DMS153 (cell line): ENCODE measurements around the gene RAB33B.
"Not testable (repeated sequence)": the region's sequence is repeated elsewhere in the genome, so short reads cannot be mapped to it uniquely, and the experiment has no call there.

Experiments
- DNase-seq: peaks from one replicate; lab custom pipeline; 2025; lab: John Stamatoyannopoulos, UW

The RAB33B gene

DNA sequence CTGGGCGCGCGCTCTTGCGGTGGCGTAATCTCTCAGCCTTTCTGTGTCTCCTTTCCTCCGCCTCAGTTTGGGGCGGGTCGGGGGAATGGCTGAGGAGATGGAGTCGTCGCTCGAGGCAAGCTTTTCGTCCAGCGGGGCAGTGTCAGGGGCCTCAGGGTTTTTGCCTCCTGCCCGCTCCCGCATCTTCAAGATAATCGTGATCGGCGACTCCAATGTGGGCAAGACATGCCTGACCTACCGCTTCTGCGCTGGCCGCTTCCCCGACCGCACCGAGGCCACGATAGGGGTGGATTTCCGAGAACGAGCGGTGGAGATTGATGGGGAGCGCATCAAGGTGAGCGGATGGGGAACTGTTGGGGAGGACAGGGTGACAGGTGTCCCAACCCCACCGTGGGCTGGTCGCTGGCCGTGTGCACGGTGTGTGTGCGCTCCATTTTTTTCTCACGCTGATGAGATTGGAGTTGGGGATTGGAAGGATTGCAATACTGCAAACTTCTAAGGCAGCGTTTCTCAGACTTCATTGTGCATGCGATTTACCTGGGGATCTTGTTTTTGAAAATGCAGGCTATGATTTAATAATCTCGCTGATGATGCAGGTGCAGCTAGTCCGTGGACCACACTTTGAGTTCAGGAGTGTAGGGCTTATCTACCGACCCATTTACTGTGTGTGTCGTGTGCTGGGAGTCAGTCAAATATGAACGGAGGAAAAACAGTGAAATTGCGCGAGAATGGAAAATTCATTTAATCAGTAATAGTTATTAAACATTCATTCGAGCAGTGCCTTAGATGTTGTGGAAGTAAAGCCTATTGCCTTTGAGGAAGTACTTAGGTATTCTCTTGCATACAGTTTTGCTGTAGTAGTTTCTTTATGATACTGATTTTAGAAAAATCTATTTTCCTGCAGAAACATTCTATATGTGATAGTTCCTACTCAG lies at the start of gene RAB33B:
Gene RAB33B (plus strand): TSS at position 11 of the 935 bp plus-strand sequence. CDS start 75 bp downstream, at position 86.
- no peak for DNase-seq

DNA sequence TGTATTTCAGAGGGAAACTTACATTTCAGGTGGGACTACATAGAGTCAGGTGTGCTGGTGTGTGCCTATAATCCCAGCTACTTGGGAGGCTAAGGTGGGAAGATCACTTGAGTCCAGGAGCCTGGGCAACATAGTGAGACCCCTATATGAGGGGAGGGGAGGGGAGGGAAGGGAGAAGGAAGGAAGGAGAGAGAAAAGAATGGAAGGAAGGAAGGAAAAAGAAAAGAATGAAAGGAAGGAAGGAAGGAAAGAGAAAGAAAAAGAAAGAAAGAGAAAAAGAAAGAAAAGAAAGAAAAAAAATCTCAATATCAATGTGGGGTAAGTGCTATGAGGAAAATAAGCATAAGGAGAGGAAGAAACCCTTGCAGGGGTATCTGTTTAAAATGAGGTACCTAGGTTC lies 43.6 kb upstream of the RAB33B start:
- no peak for DNase-seq

DNA sequence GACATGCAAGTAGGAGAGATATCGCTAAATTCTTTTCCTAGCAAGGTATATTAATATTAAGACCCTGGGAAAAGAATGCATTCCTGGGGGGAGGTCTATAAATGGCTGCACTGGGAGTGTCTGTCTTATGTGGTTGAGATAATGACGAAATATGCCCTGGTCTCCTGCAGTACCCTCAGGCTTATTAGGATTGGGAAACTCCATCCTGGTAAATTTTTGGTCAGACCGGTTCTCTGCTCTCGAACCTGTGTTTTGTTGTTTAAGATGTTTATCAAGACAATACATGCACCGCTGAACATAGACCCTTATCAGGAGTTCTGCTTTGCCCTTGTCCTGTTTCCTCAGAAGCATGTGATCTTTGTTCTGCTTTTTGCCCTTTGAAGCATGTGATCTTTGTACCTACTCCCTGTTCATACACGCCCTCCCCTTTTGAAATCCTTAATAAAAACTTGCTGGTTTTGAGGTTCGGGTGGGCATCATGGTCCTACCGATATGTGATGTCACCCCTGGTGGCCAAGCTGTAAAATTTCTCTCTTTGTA lies 39.2 kb upstream of the RAB33B start:
- not testable (repeated sequence) for DNase-seq

DNA sequence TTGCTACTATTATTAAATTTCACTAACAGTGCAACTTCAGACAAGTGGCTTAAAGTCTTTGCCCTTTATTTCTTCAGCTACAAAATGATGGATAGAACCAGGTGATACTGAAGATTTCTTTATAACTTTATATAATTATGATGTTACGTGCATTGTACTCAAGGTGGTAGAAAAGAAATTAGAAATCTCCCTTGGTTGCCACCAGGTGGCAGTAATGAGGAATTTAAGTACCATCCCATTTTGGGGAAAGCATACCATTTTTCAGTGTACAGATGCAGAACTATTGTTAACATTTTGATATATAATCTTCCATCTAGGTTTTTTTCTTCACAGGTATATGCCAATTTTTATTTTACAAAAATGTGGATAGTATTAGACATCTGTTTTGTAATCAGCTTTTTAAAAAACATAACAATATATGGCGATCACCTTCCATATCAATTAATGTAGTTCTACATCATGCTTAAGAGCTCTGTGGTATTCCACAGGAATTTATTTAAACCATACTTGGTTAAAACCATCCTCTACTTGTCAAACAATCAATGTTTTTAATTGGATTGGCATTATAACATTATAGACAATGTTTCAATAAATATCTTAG lies 37.7 kb upstream of the RAB33B start:
- DNase-seq, result no peak

DNA sequence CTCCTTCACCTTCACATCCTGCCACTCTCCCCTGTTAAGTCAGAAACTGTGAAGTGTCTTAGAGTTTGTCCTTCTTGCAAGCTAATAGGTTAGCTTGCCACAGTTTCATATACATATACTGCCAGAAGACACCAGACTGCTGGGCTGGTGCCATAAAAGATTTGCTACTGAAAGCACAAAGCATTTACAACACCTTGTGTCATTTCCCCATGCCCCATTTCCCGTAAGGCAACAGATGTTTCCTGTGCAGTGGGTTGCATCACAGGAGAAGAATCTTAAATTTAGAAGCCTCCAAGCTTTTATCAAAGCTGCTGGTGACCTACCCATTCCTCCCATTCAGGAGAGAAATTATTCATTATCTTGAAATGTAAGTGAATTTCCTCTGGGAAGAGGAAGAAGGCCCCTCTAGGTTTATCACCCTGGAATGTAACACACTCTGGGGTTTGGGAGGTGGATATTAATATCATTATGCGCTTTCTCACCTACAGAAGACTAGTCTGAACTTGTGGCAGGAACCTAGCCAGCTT lies 34.5 kb upstream of the RAB33B start:
- DNase-seq, result no peak

DNA sequence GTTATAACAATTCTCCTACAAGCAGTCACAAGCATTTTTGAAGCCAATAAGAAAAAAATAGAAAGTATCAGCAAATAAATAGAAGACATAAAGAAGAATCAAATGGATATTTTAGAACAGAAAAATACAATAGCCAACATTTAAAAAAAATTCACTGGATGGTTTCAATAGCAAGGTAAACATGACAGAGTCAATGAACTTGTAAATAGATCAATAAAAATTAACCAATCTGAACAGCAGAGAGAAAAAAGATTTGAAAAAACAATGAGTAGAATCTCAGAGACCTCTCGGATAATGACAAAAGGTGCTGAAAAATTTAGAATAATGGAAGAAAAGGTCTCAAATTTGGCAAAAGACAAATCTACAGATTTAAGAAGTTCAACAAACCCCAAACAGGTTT lies 33.3 kb upstream of the RAB33B start:
- DNase-seq, result no peak

DNA sequence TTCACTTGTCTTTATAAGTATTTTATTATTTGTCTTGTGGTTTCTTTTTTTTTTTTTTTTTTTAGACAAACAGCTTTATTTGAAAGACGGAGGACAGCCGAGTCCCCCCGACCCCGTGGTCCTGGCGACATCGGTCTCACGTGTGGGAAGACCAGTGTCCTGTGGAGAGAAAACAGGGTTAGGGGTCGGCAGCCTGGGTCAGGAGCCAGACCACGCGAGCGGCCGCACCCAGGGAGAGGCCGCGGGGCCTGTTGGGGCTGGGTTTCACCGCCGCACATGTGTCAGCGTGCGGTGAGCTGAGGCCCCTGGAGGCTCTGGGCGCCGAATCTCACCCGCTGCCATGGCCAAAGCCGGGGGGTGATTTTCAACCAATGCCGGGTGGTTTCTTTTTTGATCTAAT lies 17.8 kb upstream of the RAB33B start:
- no peak for DNase-seq

DNA sequence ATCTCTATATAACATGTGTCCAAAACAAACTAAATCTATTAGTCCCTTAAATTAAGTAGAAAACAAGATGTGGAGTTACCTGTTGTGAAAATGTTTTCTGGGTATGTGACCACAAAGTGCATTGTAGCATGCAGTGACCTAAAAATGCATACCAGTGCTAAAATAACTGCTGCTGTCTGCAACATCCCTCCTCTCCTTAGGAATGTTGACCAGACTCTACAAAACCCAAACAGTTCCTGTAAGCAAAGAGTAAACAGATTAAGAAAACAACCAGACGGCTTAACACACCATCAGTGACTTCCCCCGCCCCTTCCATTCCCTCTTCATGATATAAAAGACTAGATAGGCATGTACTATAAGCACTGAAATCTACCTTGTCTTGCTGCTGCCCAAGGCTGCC lies 15.8 kb upstream of the RAB33B start:
- no peak for DNase-seq

DNA sequence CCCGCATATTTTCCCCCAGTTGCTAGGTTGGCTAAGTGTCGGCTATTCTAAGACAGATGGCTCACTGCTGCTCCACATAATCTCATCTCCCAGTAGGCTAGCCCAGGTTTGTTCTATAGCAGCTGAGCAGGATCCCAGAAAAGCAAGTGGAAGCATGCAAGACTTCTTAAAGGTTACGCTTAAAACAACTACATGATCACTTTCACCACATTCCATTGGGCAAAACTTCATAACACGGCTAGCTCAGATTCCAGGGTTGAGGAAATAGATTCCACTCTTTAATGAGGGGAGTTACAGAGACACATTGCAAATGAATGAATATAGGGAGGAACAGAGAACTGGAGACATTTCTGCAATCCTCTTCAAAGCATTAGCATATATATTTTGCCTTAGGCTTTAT lies 12.9 kb upstream of the RAB33B start:
- no peak for DNase-seq

DNA sequence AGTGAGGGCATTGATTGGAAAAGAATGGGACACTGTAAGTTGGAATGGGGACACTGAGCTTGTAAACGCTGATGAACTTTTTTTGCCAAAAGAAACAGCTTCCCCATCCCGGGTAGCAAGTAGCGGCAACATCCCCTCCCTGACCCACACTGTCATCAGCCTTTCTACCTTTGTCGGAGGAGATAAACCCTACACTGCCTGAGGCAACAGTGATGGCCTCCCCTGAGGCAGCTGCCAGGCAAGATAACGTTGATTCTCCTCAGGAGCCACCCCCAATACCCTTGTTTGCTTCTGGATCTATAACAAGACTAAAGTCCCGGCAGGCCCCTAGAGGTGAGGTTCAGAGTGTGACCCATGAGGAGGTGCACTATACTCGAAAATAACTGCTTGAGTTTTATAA lies 10.3 kb upstream of the RAB33B start:
- DNase-seq, result no peak

DNA sequence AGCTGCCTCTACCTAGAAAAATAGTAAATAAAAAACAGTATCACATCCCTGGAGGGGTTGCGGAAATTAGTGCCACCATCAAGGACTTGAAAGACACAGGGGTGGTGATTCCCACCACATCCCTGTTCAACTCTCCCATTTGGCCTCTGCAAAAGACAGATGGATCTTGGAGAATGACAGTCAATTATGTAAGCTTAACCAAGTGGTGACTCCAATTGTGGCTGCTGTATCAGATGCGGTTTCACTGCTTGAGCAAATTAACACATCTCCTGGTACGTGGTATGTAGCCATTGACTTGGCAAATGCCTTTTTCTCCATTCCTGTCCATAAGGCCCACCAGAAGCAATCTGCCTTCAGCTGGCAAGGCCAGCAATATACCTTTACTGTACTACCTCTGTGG lies 9.0 kb upstream of the RAB33B start:
- not testable (repeated sequence) for DNase-seq

DNA sequence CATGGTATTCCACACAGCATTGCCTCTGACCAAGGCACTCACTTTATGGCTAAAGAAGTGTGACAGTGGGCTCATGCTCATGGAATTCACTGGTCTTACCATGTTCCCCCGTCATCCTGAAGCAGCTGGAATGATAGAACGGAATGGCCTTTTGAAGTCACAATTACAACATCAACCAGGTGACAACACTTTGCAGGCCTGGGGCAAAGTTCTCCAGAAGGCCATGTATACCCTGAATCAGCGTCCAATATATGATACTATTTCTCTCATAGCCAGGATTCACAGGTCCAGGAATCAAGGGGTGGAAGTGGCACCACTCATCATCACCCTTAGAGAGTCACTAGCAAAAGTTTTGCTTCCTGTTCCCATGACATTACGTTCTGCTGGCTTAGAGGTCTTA lies 6.8 kb upstream of the RAB33B start:
- DNase-seq, result not testable (repeated sequence)

DNA sequence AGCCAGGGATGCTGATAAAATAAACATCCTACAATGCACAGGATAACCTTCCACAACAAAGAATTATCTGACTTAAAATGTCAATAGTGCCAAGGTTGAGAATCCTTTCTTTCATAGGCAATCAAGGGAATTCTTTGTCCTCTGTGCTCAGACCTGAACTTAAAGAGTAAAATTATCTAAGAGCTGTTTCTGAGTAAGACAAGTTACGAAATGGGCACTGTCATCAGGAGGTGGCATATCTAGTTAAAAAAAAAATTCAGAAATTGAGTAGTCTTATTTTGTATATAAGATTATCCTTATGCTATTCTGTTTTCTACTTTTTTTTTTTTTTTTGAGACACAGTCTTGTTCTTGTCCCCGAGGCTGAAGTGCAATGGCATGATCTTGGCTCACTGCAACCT lies 3.3 kb upstream of the RAB33B start:
- no peak for DNase-seq

DNA sequence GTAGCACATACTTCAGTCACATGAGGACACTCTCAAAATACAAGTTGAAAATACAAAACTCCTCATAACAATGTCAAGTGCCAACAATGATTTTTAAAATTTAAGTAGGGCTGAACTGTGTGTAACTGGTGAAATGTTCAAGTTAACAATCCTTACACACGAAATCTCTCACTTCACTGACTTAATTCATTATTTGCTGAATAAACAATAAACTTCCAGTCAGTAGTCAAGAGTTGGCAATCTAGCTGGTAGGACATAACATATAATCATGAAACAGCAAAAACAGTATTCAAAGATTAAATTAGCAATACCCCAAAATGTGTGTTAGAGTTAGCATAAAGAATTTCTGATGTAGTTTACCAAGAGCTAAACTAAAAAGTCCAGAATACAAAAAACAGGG lies 1.9 kb upstream of the RAB33B start:
- no peak for DNase-seq

DNA sequence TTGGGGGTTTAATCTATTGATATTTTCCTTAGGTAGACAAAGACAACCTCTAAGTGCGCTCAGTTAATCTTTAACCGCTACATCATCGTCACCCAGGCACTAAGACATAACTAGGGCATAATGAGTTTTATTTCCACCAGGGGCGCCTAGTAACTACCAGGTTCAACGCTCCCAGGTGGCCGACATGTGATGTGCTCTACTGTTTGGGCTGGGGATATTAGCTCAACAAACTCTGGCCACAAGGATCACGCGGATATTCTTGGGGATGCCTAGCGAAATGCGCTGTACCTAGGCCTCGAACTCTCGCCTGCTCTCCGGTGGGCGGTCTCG lies 915 bp upstream of the RAB33B start:
- DNase-seq, result peak; percentile 49

DNA sequence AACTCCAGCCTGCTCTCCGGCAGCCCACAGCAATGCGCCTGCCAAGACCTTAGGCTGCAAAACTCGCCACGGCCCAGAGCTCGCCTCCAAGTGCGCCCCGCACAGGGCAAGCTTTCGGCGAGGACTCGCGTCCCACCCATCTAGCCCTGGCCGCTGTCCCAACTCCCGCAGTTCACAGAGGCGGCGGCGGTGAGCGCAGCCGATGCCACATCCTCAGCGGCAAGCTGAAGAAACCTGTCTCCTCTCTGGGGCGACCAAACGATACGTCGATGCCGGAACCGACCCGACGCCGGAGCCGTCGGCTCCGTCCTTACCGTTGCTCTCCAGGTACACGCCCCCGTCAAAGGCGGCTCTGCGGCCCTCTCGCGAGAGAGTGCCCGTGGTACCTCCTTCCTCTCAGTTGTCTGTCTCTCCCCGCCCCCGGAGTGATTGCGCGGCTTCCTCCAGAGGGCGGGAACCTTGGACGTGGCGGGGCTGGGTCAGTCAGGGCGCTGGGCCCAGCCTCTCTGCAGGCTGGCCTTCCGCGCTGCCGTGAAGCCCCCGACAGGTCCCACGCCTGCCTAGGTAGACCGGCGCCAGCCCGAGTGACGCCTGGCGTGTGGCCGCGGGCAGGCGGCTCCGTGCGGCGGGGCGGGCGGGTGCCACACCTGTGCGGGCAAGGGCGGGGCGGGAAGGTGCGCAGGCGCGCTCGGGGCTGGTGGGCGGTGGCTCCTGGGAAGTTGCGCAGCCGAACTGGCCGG lies 380 bp upstream of the RAB33B start:
- DNase-seq, result peak; percentile 95

DNA sequence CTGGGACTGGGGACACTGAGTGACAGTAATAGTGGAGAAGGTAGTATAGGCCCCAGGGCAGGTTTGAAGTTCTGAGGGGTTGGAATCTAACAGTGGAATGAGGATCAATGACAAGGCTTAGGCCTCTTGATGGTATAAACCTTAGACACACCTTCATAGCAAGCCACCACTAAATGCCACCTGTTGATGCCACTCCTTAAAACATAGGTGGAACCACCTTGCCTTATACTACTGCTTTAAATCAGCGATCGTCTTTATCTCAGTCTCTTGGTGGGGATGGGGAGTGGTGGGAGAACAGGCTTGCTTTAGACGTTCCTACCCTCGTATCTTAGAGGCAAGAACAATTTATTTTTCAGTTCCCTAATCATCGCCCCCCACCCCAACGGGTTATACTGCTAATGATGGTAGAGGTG lies 1.2 kb downstream of the RAB33B start:
- no peak for DNase-seq

DNA sequence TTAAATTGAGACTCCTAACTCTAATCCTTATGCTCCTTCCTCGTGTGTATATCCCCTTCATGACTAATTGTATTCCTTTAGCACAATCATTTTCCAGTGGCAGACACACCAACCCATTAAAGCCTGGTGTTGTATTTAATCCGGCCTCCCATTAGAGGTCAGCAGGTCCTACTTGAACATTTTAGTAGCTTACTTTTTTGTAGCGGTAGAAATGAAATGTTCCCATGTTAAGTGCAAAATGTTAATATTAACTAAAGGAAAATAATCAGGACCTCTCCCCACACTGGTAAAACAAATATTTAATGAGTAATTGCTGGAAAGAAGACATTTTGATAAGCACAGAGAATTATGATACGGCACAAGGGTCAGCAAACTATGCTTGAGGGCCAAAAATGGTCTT lies 3.4 kb downstream of the RAB33B start:
- DNase-seq, result no peak

DNA sequence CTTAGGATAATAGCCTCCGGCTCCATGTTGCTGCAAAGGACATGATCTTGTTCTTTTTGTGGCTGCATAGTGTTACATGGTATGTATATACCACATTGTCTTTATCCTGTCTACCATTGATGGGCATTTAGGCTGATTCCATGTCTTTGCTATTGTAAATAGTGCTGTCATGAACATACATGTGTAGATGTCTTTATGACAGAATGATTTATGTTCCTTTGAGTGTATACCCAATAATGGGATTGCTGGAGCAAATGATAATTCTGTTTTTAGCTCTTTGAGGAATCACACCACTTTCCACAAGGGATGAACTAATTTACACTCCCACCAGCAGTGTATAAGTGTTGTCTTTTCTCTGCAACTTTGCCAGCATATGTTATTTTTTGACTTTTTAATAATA lies 4.6 kb downstream of the RAB33B start:
- no peak for DNase-seq

DNA sequence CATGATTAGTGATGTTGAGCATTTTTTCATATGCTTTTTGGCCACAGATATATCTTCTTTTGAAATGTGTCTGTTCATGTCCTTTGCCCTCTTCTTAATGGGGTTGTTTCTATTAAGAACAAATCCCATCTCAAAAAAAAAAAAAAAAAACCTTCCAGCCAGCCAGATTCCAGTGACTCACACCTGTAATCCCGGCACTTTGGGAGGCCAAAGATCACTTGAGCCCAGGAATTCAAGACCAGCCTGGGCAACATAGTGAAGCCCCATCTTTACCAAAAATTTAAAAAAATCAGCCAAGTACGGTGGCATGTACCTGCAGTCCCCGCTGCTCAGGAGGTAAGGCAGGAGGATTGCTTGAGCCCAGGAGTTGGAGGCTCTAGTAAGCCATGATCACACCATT lies 5.1 kb downstream of the RAB33B start:
- DNase-seq, result no peak

DNA sequence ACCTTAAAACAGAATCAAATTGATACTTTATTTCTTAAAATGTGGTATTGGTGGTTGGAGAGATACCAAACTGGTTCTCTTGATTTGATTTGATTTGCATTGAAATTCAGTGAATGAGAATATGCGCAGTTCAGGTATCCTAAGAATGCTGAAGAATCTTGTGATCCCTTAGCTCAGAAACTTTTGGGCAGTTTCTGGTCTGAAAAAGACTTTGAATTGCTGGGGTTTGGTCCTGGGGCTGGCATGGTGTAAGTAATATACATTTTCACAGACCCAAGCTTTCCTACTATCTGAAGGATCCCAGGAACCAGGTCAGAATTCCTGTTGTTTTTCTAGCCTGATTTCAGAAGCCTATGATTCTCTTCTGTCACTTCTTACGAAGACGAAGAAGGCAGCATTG lies 6.6 kb downstream of the RAB33B start:
- DNase-seq, result no peak

DNA sequence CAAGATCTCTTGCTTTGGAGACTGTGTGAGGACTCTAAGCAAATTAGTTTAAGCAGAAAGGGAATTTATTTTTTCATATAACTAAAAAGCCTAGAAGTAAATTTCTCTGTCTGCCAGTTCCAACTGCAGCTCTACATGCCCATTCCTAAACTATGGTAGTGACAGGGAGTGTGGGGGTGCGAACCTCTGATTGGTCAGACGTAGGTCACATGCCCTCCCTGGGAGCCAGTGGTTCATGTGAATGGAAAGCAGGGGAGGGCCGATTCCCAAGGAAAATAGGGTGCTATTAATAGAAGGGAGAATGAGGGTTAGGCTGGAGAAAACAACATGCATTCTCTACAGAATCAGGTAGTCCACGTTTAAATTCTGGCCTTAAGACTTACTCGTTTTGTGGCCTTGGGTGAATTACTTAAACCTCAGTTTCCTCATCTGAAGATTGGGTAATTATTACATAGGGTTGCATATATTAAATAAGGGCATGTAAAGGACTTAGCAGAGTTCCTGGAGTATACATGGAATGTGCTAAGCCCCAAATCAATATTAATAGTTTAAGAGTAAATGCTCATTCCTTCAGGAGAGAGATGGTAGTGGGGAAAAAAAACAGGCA lies 7.2 kb downstream of the RAB33B start:
- DNase-seq, result no peak
